ENCODE results near the gene NFIA. TPM values are rescaled to one million over a fixed set of nuclear protein-coding genes. Genes with fewer than 3 reads are reported as not detected.

Gene NFIA
- total RNA-seq, 6 donors from 2014 or later = 33.5 to 94.3 (median 44.9) TPM

- H3K9me3 ChIP-seq = no peaks in the 10 kb centered on the region
- peaks cover 14 to 20% (median 18%) of the 10 kb centered on the region in 4 donors for H3K4me1 ChIP-seq
- no peak overlapping the region for H3K4me3 ChIP-seq
- peak overlapping the region; percentile 66 to 87 (median 74) for H3K27ac ChIP-seq
- DNase-seq (no peak), ATAC-seq (ENCODE audit: low FRiP score in 2 of 2) (no peak)
- H3K27me3 ChIP-seq = no peaks in the 10 kb centered on the region
- TF ChIP-seq EP300 (IDR thresholded peaks at IDR 0.05) (no peak), CTCF (IDR thresholded peaks at IDR 0.05) (peak in 3 of 6 experiments; percentile 5 to 18 (median 8))
- H3K36me3 ChIP-seq = no peaks in the 10 kb centered on the region
- 63 to 65% methylated on average over 3 of the region's 3 CpGs for WGBS, 2 donors
Measured at GRCh38 chr1:61337037-61337436, 254.7 kb downstream of the NFIA start.

- peaks cover 14 to 20% (median 18%) of the 10 kb centered on the region in 4 donors for H3K4me1 ChIP-seq
- ATAC-seq (ENCODE audit: low FRiP score in 2 of 2) (no peak), DNase-seq (no peak)
- peak overlapping the region; percentile 66 to 87 (median 74) for H3K27ac ChIP-seq
- H3K4me3 ChIP-seq = peak overlapping the region in 3 of 4 donors; percentile 11 to 25 (median 25)
- 55 to 79% methylated on average over 1 of the region's 1 CpG for WGBS, 2 donors
- TF ChIP-seq POLR2AphosphoS5 (IDR thresholded peaks at IDR 0.05) (no peak), CTCF (IDR thresholded peaks at IDR 0.05) (peak in 1 of 6 experiments; percentile 2)
- H3K36me3 ChIP-seq = no peaks in the 10 kb centered on the region
- H3K27me3 ChIP-seq = no peaks in the 10 kb centered on the region
- no peaks in the 10 kb centered on the region for H3K9me3 ChIP-seq
Measured at GRCh38 chr1:61337441-61337951, 255.1 kb downstream of the NFIA start.

DNA sequence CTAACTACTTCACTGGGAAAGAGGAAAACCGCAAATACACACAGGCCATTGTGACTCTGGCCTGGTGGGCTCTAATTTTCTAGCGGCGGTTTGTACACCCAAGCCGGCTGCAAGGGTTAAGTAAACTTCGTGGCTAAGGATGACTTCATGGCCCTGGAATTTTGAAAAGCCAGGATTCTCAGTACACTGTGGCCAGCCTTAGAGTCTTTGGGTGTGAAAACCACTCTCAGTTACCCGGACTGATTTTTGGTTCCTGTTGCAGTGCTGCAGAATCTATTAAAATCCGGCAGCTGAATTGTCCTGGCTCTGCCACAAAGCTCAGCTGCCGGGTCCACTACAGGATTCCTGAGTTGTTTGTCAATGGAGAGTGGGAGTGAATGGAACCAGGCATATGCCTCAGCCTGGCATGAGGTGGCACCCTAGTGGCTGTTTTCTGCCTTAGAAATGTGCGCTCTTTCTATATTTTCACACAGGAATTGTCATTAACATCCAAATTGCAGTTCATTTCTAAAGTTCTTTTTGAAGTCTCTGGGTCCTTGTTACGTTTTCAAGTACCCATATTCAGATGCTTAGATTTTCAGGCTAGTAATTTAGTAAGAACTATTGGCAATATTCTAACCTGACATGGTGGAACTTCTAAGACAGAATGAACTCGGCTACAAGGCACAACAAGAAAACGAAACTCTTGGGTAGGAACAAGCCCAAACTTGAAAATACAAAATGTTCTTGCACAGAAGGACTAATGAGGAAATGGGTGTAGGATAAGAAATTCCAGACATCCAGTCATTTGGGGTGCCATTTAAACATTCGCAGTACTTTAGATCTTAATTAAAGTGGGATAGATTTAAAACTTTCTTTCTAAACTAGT lies 255.9 kb downstream of the NFIA start:
- Histone ChIP-seq H3K27me3 (no peaks in the 10 kb centered on the region), H3K9me3 (no peaks in the 10 kb centered on the region), H3K4me1 (peaks cover 14 to 20% (median 18%) of the 10 kb centered on the region in 4 donors), H3K4me3 (peak overlapping the region in 3 of 4 donors; percentile 11 to 25 (median 25)), H3K36me3 (no peaks in the 10 kb centered on the region), H3K27ac (peak overlapping the region; percentile 66 to 87 (median 74))
- peak in 1 of 2 donors; percentile 82 for DNase-seq
- WGBS, 2 donors = 21 to 22% methylated on average over 13 of the region's 13 CpGs
- peak in 1 of 2 donors; percentile 58 for TF ChIP-seq POLR2AphosphoS5 (IDR thresholded peaks at IDR 0.05)
- TF ChIP-seq POLR2A (IDR thresholded peaks at IDR 0.05) = no peak
- TF ChIP-seq EP300 (IDR thresholded peaks at IDR 0.05) = peak in 1 of 4 donors; percentile 45
- TF ChIP-seq CTCF (IDR thresholded peaks at IDR 0.05) = peak; percentile 40 to 84 (median 68)
- ATAC-seq (ENCODE audit: low FRiP score in 2 of 2) = peak; percentile 86 to 94

DNA sequence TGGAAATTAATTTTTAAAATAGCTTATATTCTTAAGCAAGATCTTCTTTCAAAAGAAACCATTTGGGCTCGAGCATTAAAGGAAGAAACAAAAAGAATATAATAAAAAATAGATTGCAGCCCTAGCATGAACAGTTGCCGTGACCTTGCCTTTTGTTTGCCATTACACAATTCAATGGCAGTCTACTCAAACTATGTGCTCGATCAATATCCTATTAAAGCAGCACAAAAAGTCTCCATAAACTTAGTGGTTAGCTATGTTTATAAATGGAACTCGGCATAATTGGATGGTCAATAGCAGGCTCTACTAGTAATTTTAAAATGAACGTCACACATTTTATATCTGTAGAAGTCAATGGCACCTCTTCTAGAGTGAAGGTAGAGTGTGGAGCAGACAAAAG lies 256.5 kb downstream of the NFIA start:
- peak overlapping the region in 2 of 4 donors; percentile 25 for H3K4me3 ChIP-seq
- H3K27ac ChIP-seq = peak overlapping the region; percentile 66 to 87 (median 74)
- WGBS, 2 donors = 60 to 65% methylated on average over 5 of the region's 5 CpGs

More for the DNA sequence above, 256.5 kb downstream of the NFIA start:
- H3K27me3 ChIP-seq = no peaks in the 10 kb centered on the region
- no peak for DNase-seq
- TF ChIP-seq EP300 (IDR thresholded peaks at IDR 0.05) (no peak), POLR2AphosphoS5 (IDR thresholded peaks at IDR 0.05) (no peak), CTCF (IDR thresholded peaks at IDR 0.05) (no peak), POLR2A (IDR thresholded peaks at IDR 0.05) (no peak)
- H3K4me1 ChIP-seq = peaks cover 14 to 20% (median 18%) of the 10 kb centered on the region in 4 donors
- H3K36me3 ChIP-seq = no peaks in the 10 kb centered on the region
- no peak for ATAC-seq (ENCODE audit: low FRiP score in 2 of 2)
- H3K9me3 ChIP-seq = no peaks in the 10 kb centered on the region

Data from upper lobe of left lung (tissue), 6 donors.